ENCODE measurements around the gene NCKAP5L.
"Not testable (repeated sequence)": the region's sequence is repeated elsewhere in the genome, so short reads cannot be mapped to it uniquely, and the experiment has no call there.

NCKAP5L gene

GRCh38 chr12:49828133-49829091, at the start of gene NCKAP5L:
TSS of gene NCKAP5L (minus strand) at chr12:49828413. CDS start at chr12:49804044, 24,369 bp downstream.
- DNase-seq: peak; percentile 93 to 95

- no peak for DNase-seq
These were observed 48.9 kb upstream of the NCKAP5L start for GRCh38 chr12:49877066-49877465.

GRCh38 chr12:49876070-49876469, 47.9 kb upstream of the NCKAP5L start:
- no peak for DNase-seq

- no peak for DNase-seq
These were observed 47.0 kb upstream of the NCKAP5L start for GRCh38 chr12:49875115-49875720.

GRCh38 chr12:49874142-49874897, 46.1 kb upstream of the NCKAP5L start:
- DNase-seq: no peak

- DNase-seq: no peak
These were observed 45.2 kb upstream of the NCKAP5L start for GRCh38 chr12:49873361-49873934.

GRCh38 chr12:49872781-49873181, 44.6 kb upstream of the NCKAP5L start:
- DNase-seq: no peak

GRCh38 chr12:49872381-49872780, 44.2 kb upstream of the NCKAP5L start:
- no peak for DNase-seq

GRCh38 chr12:49871811-49872251, 43.6 kb upstream of the NCKAP5L start:
- not testable (repeated sequence) for DNase-seq

GRCh38 chr12:49871263-49871561, 43.0 kb upstream of the NCKAP5L start:
- DNase-seq: no peak

- no peak for DNase-seq
These were observed 42.5 kb upstream of the NCKAP5L start for GRCh38 chr12:49870501-49871262.

GRCh38 chr12:49869816-49870500, 41.7 kb upstream of the NCKAP5L start:
- DNase-seq: no peak

GRCh38 chr12:49868952-49869815, 41.0 kb upstream of the NCKAP5L start:
- DNase-seq: no peak

- DNase-seq: no peak
These were observed 40.2 kb upstream of the NCKAP5L start for GRCh38 chr12:49868449-49868848.

GRCh38 chr12:49867570-49868341, 39.5 kb upstream of the NCKAP5L start:
- DNase-seq: no peak

- peak; percentile 67 to 74 for DNase-seq
These were observed 38.8 kb upstream of the NCKAP5L start for GRCh38 chr12:49866859-49867569.

GRCh38 chr12:49865782-49866135, 37.5 kb upstream of the NCKAP5L start:
- no peak for DNase-seq

- DNase-seq: no peak
These were observed 37.0 kb upstream of the NCKAP5L start for GRCh38 chr12:49865109-49865781.

- DNase-seq: no peak
These were observed 36.5 kb upstream of the NCKAP5L start for GRCh38 chr12:49864798-49865090.

All from CD4-positive, alpha-beta T cell treated with Interleukin-1 beta for 1 hour (primary cell).